ENCODE measurements around the gene CRLF1. TPM values are rescaled to one million over a fixed set of nuclear protein-coding genes. Genes with fewer than 3 reads are reported as not detected.

CRLF1 gene
- total RNA-seq, 1 donor from 2014 or later: 6.0 TPM

DNA sequence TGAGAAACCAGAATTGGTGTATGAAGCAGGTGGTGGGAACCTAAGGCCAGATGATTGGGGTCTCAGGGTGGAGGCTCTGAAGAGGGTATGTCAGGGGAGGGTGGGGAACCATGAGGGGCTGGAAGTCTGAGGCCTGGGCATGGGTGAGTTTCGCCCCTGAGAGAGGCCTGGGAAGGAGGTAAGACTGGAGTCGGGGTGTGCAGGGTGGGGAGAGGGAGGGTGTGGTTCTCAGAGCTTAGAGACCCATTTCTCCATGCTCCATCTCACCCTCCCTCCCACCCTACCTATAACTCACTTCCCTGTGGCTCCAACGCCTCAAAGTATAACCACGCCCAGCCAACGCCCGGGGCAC is 29.2 kb upstream of the CRLF1 start:
- Mint-ChIP-seq H3K9me3 (ENCODE audit: low read depth) (no peaks in the 10 kb centered on the region), H3K4me3 (ENCODE audit: low read depth) (peak overlapping the region; percentile 81), H3K27ac (peak overlapping the region; percentile 23), H3K27me3 (peaks cover 11% of the 10 kb centered on the region), H3K36me3 (ENCODE audit: insufficient read depth) (no peaks in the 10 kb centered on the region), H3K4me1 (ENCODE audit: low read depth) (peaks cover 7% of the 10 kb centered on the region)
- TF ChIP-seq, protein P1, sequence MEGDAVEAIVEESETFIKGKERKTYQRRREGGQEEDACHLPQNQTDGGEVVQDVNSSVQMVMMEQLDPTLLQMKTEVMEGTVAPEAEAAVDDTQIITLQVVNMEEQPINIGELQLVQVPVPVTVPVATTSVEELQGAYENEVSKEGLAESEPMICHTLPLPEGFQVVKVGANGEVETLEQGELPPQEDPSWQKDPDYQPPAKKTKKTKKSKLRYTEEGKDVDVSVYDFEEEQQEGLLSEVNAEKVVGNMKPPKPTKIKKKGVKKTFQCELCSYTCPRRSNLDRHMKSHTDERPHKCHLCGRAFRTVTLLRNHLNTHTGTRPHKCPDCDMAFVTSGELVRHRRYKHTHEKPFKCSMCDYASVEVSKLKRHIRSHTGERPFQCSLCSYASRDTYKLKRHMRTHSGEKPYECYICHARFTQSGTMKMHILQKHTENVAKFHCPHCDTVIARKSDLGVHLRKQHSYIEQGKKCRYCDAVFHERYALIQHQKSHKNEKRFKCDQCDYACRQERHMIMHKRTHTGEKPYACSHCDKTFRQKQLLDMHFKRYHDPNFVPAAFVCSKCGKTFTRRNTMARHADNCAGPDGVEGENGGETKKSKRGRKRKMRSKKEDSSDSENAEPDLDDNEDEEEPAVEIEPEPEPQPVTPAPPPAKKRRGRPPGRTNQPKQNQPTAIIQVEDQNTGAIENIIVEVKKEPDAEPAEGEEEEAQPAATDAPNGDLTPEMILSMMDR (IDR thresholded peaks at IDR 0.05; ENCODE audit: unreplicated experiment): no peak
- no peak for DNase-seq (ENCODE audit: low spot score, unreplicated experiment)

DNA sequence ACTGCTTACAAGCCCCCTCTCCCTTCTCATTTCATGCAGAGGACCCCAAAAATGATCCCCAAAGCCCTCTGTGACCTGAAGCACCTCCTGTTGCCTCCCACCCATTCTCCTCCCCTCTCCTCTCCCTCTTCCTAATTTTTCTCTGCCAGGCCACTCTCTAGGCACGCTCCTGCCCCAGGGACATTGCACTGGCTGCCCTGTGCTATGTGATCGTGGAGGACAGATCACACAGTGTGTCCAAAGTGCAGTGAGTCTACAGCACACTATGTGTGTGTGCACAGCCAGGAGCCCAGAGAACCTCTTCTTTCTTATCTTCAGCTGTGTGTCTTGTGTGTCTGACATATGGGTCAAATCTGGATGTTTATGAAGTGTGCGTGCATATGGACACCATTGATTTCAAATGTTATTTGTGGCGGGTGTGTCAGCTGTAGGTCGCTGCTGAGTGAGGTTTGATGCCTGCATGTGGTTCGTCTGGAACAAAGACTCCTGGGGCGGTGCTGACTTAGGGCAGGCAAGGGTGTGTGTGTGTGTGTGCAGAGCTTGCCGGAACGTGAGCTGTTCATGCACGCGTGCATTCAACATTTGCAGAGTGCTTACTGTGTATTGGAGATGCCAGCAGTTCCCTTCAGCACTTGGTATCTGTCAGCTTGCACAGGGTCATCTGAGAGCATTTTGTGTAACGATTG is 28.2 kb upstream of the CRLF1 start:
- TF ChIP-seq, protein P1 (IDR thresholded peaks at IDR 0.05; ENCODE audit: unreplicated experiment): no peak
- Mint-ChIP-seq H3K36me3 (ENCODE audit: insufficient read depth) (no peaks in the 10 kb centered on the region), H3K4me1 (ENCODE audit: low read depth) (peaks cover 7% of the 10 kb centered on the region), H3K27ac (peak overlapping the region; percentile 23), H3K27me3 (peaks cover 15% of the 10 kb centered on the region), H3K9me3 (ENCODE audit: low read depth) (no peaks in the 10 kb centered on the region), H3K4me3 (ENCODE audit: low read depth) (no peak overlapping the region)
- DNase-seq (ENCODE audit: low spot score, unreplicated experiment): no peak

DNA sequence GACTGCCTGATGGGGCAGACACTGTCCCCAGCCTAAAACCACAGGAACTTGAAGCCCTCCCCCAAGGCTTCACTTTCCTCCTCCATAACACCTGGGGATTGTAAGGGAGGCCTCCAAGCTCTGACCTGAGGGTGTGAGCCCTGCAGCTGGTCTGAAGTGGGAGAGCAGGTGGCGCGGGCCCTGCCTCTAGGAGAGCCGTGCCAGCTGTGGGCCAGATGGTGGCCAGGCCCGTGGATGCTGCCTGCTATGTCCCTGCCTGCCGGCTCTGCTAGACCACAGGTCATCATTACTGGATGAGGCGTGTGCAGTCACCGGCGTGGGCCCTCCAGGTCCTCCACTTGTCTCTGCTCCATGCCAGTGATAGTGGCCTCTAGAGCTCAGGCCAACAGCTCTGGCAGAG is 26.7 kb upstream of the CRLF1 start:
- Mint-ChIP-seq H3K27me3 (peaks cover 22% of the 10 kb centered on the region), H3K36me3 (ENCODE audit: insufficient read depth) (no peaks in the 10 kb centered on the region), H3K27ac (no peak overlapping the region), H3K4me1 (ENCODE audit: low read depth) (peaks cover 7% of the 10 kb centered on the region), H3K9me3 (ENCODE audit: low read depth) (no peaks in the 10 kb centered on the region), H3K4me3 (ENCODE audit: low read depth) (no peak overlapping the region)
- DNase-seq (ENCODE audit: low spot score, unreplicated experiment): no peak
- TF ChIP-seq, protein P1 (IDR thresholded peaks at IDR 0.05; ENCODE audit: unreplicated experiment): no peak

DNA sequence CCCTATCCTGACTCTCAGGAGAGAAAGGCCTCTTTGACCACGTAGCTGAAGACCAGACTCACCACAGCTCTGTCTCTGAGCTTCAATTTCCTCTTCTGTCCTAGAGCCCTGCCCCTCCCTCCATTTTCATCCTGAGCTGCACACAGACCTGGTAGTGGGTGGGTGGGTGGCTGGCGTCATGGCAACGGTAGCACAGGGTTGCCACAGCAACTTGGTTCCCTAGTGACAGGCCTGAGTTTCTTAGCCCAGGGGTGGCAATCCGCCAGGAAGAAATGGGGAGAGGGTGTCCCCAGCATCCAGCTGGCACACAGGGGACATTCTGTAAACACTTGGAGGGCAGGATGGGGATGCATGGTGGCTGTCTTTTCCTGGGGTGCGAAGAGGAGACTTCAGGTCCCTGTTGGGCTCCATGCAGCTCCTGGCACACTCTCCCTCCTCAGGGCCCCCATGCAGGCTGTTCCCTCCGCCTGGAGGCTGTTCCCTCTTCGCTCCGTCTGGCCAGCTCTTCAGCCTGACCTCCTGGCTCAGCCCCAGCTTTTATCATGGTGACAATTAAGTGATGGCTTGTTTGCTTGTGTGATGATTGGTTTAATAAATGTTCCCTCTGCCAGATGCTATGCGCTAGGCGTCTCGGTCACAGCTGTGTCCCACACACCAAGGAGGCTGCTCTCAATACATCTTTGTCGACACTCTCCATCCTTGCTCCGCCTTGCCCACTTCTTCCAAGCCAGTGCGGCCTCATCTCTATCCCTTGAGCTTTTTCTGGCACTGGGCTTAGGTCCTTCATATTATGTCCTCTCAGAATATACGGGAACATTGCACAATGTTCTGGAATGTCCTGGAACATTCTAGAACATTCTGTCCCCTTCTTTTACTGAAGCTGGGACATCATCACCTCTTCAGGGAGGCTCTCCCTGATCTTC is 22.8 kb upstream of the CRLF1 start:
- Mint-ChIP-seq H3K27me3 (peaks cover 24% of the 10 kb centered on the region), H3K4me3 (ENCODE audit: low read depth) (no peak overlapping the region), H3K9me3 (ENCODE audit: low read depth) (no peaks in the 10 kb centered on the region), H3K4me1 (ENCODE audit: low read depth) (no peaks in the 10 kb centered on the region), H3K27ac (no peak overlapping the region), H3K36me3 (ENCODE audit: insufficient read depth) (no peaks in the 10 kb centered on the region)
- TF ChIP-seq, protein P1 (IDR thresholded peaks at IDR 0.05; ENCODE audit: unreplicated experiment): no peak
- DNase-seq (ENCODE audit: low spot score, unreplicated experiment): no peak

DNA sequence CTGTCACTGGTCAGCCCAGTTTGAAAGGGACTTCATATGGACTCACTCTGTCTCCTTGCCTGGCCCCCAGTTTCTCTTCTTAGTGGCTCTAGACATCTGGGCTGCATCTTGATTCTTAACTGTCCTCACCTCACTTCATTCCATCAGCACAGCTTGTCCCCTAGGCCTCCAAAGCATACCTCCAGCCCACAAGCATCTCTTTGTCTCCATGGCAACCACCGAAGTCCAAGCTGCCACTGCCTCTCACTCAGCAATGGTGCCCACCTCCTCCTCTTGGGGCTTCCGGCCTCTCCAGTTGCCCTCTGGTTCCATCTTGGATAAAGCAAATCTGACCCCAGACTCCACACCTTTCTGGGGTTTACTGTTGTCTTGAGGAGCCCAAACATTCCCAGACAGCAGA is 20.3 kb upstream of the CRLF1 start:
- Mint-ChIP-seq H3K27ac (no peak overlapping the region), H3K36me3 (ENCODE audit: insufficient read depth) (no peaks in the 10 kb centered on the region), H3K4me1 (ENCODE audit: low read depth) (no peaks in the 10 kb centered on the region), H3K4me3 (ENCODE audit: low read depth) (no peak overlapping the region), H3K9me3 (ENCODE audit: low read depth) (no peaks in the 10 kb centered on the region), H3K27me3 (peaks cover 24% of the 10 kb centered on the region)
- no peak for DNase-seq (ENCODE audit: low spot score, unreplicated experiment)
- TF ChIP-seq, protein P1 (IDR thresholded peaks at IDR 0.05; ENCODE audit: unreplicated experiment): no peak
